ENCODE results near the gene KIF1A. TPM values are rescaled to one million over a fixed set of nuclear protein-coding genes. Genes with fewer than 3 reads are reported as not detected.

The KIF1A gene
- total and polyA plus RNA-seq, 2 of the 13 experiments (the other 11 are each of a cell fraction or from before 2014, with no cell fraction given): 0.01 TPM; not detected in 1

DNA sequence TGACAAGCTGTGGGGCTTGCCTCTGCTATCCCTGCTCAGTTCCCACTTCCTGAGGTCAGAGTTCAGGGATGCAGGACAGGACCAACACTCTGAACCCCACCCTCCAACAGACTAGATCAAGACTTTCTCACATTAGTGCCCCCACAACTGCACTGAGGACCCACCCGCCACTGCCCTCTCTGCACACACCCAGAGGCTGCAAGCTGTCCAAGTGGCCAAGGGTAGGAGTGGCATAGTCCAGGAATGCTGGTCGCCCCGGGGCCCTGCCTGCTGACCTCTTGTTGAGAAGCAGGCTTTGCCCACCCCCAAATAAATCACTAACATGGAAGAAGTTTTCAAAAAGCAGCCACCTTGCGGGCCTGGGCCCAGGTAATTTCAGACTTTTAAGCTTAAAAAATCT is 5.5 kb upstream of the KIF1A start:
- Histone ChIP-seq H3K79me2 (ENCODE audit: insufficient read depth, low read length) (no peaks in the 10 kb centered on the region), H3K9ac (ENCODE audit: insufficient read depth, low read depth, low read length) (no peak overlapping the region), H2AFZ (ENCODE audit: low read length) (no peak overlapping the region), H3K4me1 (ENCODE audit: insufficient read depth, low read length) (no peaks in the 10 kb centered on the region), H3K27me3 (ENCODE audit: control insufficient read depth in 1 of 2, insufficient read depth in 2 of 2, low read length in 2 of 2) (peaks cover 14 to 96% of the 10 kb centered on the region in 2 experiments; a peak in 4 of 5 replicates), H3K9me3 (ENCODE audit: low read length) (no peaks in the 10 kb centered on the region), H4K20me1 (ENCODE audit: insufficient read depth, low read length) (no peaks in the 10 kb centered on the region; the same call in 1 of the 2 replicates), H3K36me3 (replicated peaks in 1 of 2; ENCODE audit: control insufficient read depth in 1 of 2, insufficient read depth in 2 of 2, low read length in 2 of 2) (no peaks in the 10 kb centered on the region), H3K4me3 (replicated peaks in 1 of 3; ENCODE audit: insufficient read depth in 1 of 3, low read depth in 2 of 3, low read length in 3 of 3) (no peak overlapping the region), H3K4me2 (ENCODE audit: low read depth, low read length) (no peak overlapping the region), H3K27ac (ENCODE audit: extremely low read length, insufficient read depth, low read length) (no peak overlapping the region)
- intact Hi-C loops (cut with micrococcal nuclease; ENCODE audit: unreplicated experiment) (loop anchor here (5.0 kb wide), 1 partner anchor 977 kb away; no protein-coding TSS in a partner anchor), in situ Hi-C loops (cut with HindIII; ENCODE audit: extremely low pct_ligation_motif_present, low pct_unique_long_range_greater_than_20kb) (no loop called here)
- WGBS (ENCODE audit: low lambda C conversion rate): 32% methylated on average over 4 of the region's 4 CpGs
- ATAC-seq (no peak), FAIRE-seq (no peak), DNase-seq (ENCODE audit: low spot score) (no peak)
- TF ChIP-seq AGO1 (IDR thresholded peaks at IDR 0.05; ENCODE audit: low read depth, low read length, poor library complexity, severe bottlenecking) (no peak), KLF9 (CRISPR knock-in tag; IDR thresholded peaks at IDR 0.05; ENCODE audit: low read depth) (no peak), PAWR (CRISPR knock-in tag; IDR thresholded peaks at IDR 0.05; ENCODE audit: borderline replicate concordance) (no peak), IKZF4 (CRISPR knock-in tag; IDR thresholded peaks at IDR 0.05; ENCODE audit: borderline replicate concordance, low read depth, not compliant biosample characterization) (no peak), AKAP8 (CRISPR knock-in tag; IDR thresholded peaks at IDR 0.05) (no peak), ZSCAN12 (CRISPR knock-in tag; IDR thresholded peaks at IDR 0.05) (no peak), IRF2 (CRISPR knock-in tag; IDR thresholded peaks at IDR 0.05) (no peak), ZNF34 (CRISPR knock-in tag; IDR thresholded peaks at IDR 0.05; ENCODE audit: borderline replicate concordance) (no peak), ZNF3 (CRISPR knock-in tag; IDR thresholded peaks at IDR 0.05) (no peak), JUND (CRISPR knock-in tag; IDR thresholded peaks at IDR 0.05) (no peak), ISX (CRISPR knock-in tag; conservative IDR thresholded peaks at IDR 0.05) (no peak), REPIN1 (CRISPR knock-in tag; IDR thresholded peaks at IDR 0.05; ENCODE audit: borderline replicate concordance, low read depth) (no peak), HDAC6 (IDR thresholded peaks at IDR 0.05; ENCODE audit: low read depth, low read length) (no peak), ZNF75D (CRISPR knock-in tag; IDR thresholded peaks at IDR 0.05; ENCODE audit: borderline replicate concordance) (no peak)
- TF ChIP-seq, protein P1, sequence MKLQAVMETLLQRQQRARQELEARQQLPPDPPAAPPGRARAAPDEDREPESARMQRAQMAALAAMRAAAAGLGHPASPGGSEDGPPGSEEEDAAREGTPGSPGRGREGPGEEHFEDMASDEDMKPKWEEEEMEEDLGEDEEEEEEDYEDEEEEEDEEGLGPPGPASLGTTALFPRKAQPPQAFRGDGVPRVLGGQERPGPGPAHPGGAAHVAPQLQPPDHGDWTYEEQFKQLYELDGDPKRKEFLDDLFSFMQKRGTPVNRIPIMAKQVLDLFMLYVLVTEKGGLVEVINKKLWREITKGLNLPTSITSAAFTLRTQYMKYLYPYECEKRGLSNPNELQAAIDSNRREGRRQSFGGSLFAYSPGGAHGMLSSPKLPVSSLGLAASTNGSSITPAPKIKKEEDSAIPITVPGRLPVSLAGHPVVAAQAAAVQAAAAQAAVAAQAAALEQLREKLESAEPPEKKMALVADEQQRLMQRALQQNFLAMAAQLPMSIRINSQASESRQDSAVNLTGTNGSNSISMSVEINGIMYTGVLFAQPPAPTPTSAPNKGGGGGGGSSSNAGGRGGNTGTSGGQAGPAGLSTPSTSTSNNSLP (IDR thresholded peaks at IDR 0.05; ENCODE audit: low read depth, low read length): no peak
- TF ChIP-seq, protein P2, sequence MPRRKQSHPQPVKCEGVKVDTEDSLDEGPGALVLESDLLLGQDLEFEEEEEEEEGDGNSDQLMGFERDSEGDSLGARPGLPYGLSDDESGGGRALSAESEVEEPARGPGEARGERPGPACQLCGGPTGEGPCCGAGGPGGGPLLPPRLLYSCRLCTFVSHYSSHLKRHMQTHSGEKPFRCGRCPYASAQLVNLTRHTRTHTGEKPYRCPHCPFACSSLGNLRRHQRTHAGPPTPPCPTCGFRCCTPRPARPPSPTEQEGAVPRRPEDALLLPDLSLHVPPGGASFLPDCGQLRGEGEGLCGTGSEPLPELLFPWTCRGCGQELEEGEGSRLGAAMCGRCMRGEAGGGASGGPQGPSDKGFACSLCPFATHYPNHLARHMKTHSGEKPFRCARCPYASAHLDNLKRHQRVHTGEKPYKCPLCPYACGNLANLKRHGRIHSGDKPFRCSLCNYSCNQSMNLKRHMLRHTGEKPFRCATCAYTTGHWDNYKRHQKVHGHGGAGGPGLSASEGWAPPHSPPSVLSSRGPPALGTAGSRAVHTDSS (CRISPR knock-in tag; conservative IDR thresholded peaks at IDR 0.05): no peak
- TF ChIP-seq, protein P3, sequence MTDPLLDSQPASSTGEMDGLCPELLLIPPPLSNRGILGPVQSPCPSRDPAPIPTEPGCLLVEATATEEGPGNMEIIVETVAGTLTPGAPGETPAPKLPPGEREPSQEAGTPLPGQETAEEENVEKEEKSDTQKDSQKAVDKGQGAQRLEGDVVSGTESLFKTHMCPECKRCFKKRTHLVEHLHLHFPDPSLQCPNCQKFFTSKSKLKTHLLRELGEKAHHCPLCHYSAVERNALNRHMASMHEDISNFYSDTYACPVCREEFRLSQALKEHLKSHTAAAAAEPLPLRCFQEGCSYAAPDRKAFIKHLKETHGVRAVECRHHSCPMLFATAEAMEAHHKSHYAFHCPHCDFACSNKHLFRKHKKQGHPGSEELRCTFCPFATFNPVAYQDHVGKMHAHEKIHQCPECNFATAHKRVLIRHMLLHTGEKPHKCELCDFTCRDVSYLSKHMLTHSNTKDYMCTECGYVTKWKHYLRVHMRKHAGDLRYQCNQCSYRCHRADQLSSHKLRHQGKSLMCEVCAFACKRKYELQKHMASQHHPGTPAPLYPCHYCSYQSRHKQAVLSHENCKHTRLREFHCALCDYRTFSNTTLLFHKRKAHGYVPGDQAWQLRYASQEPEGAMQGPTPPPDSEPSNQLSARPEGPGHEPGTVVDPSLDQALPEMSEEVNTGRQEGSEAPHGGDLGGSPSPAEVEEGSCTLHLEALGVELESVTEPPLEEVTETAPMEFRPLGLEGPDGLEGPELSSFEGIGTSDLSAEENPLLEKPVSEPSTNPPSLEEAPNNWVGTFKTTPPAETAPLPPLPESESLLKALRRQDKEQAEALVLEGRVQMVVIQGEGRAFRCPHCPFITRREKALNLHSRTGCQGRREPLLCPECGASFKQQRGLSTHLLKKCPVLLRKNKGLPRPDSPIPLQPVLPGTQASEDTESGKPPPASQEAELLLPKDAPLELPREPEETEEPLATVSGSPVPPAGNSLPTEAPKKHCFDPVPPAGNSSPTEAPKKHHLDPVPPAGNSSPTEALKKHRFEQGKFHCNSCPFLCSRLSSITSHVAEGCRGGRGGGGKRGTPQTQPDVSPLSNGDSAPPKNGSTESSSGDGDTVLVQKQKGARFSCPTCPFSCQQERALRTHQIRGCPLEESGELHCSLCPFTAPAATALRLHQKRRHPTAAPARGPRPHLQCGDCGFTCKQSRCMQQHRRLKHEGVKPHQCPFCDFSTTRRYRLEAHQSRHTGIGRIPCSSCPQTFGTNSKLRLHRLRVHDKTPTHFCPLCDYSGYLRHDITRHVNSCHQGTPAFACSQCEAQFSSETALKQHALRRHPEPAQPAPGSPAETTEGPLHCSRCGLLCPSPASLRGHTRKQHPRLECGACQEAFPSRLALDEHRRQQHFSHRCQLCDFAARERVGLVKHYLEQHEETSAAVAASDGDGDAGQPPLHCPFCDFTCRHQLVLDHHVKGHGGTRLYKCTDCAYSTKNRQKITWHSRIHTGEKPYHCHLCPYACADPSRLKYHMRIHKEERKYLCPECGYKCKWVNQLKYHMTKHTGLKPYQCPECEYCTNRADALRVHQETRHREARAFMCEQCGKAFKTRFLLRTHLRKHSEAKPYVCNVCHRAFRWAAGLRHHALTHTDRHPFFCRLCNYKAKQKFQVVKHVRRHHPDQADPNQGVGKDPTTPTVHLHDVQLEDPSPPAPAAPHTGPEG (CRISPR knock-in tag; IDR thresholded peaks at IDR 0.05): no peak
- CTCF ChIA-PET (ENCODE audit: low intra/inter-chr PET ratio, low total read pairs): no interaction called here
- POLR2A ChIA-PET: no interaction called here
- BruUV-seq (replicated peaks): no TSS peak
